ENCODE results near the gene SCYGR1. TPM values are rescaled to one million over a fixed set of nuclear protein-coding genes. Genes with fewer than 3 reads are reported as not detected.
"Not testable (repeated sequence)": the region's sequence is repeated elsewhere in the genome, so short reads cannot be mapped to it uniquely, and the experiment has no call there.

Gene SCYGR1
- total RNA-seq, 4 donors from 2014 or later, result not detected

DNA sequence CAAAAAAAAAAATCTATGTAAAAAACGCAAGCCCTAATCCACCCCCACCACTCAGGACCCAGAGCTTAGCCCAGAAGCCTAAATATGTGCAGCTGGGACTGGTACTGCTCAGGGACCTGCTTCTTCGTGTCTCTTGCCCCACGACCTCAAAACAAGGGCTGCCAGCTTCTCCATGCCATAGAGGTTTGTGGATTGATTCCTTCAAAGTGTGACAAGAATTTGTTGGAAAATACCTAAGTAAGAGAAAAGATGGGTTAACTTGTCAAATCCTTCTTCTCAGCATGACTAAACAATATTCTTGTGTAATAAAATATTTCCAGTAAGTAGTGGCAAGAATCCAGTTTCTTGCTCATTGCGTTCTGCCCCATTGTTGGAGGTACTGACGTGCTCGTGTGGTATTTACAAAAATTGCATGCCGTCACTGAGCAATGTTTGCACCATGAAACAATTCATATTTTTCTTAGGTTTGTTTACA, 825 bp upstream of the SCYGR1 start:
- TF ChIP-seq, protein P1, sequence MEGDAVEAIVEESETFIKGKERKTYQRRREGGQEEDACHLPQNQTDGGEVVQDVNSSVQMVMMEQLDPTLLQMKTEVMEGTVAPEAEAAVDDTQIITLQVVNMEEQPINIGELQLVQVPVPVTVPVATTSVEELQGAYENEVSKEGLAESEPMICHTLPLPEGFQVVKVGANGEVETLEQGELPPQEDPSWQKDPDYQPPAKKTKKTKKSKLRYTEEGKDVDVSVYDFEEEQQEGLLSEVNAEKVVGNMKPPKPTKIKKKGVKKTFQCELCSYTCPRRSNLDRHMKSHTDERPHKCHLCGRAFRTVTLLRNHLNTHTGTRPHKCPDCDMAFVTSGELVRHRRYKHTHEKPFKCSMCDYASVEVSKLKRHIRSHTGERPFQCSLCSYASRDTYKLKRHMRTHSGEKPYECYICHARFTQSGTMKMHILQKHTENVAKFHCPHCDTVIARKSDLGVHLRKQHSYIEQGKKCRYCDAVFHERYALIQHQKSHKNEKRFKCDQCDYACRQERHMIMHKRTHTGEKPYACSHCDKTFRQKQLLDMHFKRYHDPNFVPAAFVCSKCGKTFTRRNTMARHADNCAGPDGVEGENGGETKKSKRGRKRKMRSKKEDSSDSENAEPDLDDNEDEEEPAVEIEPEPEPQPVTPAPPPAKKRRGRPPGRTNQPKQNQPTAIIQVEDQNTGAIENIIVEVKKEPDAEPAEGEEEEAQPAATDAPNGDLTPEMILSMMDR (IDR thresholded peaks at IDR 0.05), result no peak
- no peak for TF ChIP-seq POLR2A (IDR thresholded peaks at IDR 0.05)
- DNase-seq, result no peak
- H3K36me3 ChIP-seq, result no peaks in the 10 kb centered on the region
- no peaks in the 10 kb centered on the region for H3K9me3 ChIP-seq
- H3K4me1 ChIP-seq, result no peaks in the 10 kb centered on the region
- 75 to 94% methylated on average over 7 of the region's 7 CpGs for WGBS, 2 donors
- intact Hi-C loops (cut with DNase I), result no loop called here
- H3K27ac ChIP-seq, result no peak overlapping the region
- no peak overlapping the region for H3K4me3 ChIP-seq (replicated peaks in 1 of 3)
- no peaks in the 10 kb centered on the region for H3K27me3 ChIP-seq

DNA sequence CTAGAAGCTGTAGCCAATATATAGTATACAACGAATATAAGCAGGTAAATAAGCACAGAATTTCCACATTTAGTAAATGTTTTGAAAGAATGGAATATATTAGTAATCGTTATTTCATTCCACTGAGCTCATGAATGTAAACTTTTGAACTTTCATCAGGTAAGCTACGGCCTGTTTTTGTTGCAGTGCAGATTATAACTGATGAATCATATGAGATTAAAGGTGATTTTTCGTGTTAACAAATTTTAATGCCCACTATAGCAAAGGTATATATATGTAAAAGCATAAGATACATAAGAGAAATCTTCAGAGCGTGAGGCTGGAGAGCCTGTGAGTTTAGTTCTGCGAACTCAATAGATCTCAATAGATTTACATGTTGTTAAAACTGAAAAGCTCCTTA, 1.1 kb downstream of the SCYGR1 start:
- Histone ChIP-seq H3K4me1 (no peaks in the 10 kb centered on the region), H3K9me3 (no peaks in the 10 kb centered on the region), H3K4me3 (replicated peaks in 1 of 3) (no peak overlapping the region), H3K27me3 (no peaks in the 10 kb centered on the region), H3K27ac (no peak overlapping the region), H3K36me3 (no peaks in the 10 kb centered on the region)
- TF ChIP-seq, protein P1 (IDR thresholded peaks at IDR 0.05), result no peak
- no peak for TF ChIP-seq POLR2A (IDR thresholded peaks at IDR 0.05)
- DNase-seq, result no peak
- intact Hi-C loops (cut with DNase I), result no loop called here
- WGBS, 2 donors, result 81 to 87% methylated on average over 6 of the region's 6 CpGs

DNA sequence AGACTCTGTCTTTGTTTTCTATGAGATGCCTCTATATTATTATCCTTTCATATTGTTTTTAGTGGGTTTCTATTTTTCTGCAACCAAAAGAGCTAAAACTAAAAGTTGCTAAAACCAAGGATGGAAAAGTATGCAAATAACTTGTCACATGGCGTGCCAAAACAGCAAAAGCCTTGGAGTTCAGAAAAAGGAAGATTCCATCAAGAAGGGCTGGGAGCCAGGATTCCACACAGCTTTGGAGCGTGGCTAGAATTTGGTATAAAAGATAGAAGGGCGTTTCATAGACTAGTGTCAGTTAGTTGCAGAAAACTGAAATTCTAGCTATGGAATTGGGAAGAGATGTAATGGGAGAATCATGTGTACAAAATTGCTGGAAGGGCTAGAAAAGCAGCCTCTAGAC, 4.1 kb downstream of the SCYGR1 start:
- Histone ChIP-seq H3K36me3 (no peaks in the 10 kb centered on the region), H3K27me3 (no peaks in the 10 kb centered on the region), H3K4me1 (no peaks in the 10 kb centered on the region), H3K4me3 (replicated peaks in 1 of 3) (no peak overlapping the region), H3K27ac (no peak overlapping the region), H3K9me3 (no peaks in the 10 kb centered on the region)
- TF ChIP-seq, protein P1 (IDR thresholded peaks at IDR 0.05), result no peak
- TF ChIP-seq POLR2A (IDR thresholded peaks at IDR 0.05), result no peak
- DNase-seq, result no peak
- 68 to 78% methylated on average over 3 of the region's 3 CpGs for WGBS, 2 donors
- intact Hi-C loops (cut with DNase I), result no loop called here

DNA sequence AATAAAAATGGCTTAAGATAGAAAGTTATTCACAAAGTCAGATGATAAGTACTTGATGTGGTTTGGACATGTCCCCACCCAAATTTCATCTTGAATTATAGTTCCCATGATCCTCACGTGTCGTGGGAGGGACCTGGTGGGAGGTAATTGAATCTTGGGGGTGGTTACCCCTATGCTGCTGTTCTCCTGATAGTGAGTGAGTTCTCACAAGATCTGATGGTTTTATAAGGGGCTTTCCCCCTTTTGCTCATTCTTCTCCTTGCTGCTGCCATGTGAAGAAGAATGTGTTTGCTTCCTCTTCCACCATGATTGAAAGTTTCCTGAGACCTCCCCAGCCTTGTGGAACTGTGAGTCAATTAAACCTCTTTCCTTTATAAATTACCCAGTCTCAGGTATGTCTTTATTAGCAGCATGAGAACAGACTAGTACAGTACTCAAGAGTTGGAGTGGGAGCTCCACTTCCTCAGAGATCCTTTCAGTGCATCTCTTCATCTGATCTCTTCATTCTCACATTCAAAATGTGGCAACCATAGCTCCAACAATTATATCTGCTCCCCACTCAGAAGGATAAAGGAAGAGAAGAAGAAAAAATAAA, 5.4 kb downstream of the SCYGR1 start:
- H3K27me3 ChIP-seq; H3K9me3 ChIP-seq; H3K27ac ChIP-seq; H3K36me3 ChIP-seq; H3K4me1 ChIP-seq; DNase-seq; intact Hi-C loops (cut with DNase I); H3K4me3 ChIP-seq (replicated peaks in 1 of 3): not testable (repeated sequence)
- 90 to 93% methylated on average over 2 of the region's 2 CpGs for WGBS, 2 donors

DNA sequence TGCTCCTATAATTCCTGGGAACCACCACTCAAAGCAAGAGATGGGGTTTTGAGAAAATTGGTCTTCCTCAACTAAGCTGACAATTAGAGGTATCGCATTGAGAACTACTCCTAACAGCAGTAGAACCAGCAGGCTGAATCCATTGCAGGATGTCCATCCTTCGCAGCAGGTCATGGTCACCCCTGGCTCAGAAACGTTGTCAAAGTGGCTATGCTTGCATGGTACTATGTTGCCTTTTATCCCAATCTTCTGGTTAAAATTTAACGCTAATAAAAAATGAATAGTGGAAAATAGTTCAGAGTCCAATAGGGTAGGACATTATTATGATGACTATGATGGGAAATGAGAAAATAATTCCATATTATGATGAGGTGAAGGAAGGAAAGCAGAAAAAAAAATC, 8.7 kb downstream of the SCYGR1 start, which contains the start of gene TM4SF20:
TM4SF20 (minus strand) TSS at position 212 of the 400 bp plus-strand sequence; CDS start at position 174, 38 bp downstream.
- no peaks in the 10 kb centered on the region for H3K36me3 ChIP-seq

More for the DNA sequence above, 8.7 kb downstream of the SCYGR1 start, which contains the start of gene TM4SF20:
- TF ChIP-seq, protein P1 (IDR thresholded peaks at IDR 0.05), result no peak
- no peak for TF ChIP-seq POLR2A (IDR thresholded peaks at IDR 0.05)
- H3K9me3 ChIP-seq, result no peaks in the 10 kb centered on the region
- no peak for DNase-seq
- no peaks in the 10 kb centered on the region for H3K27me3 ChIP-seq
- 89 to 95% methylated on average over 4 of the region's 4 CpGs for WGBS, 2 donors
- no peaks in the 10 kb centered on the region for H3K4me1 ChIP-seq
- intact Hi-C loops (cut with DNase I), result no loop called here
- H3K4me3 ChIP-seq (replicated peaks in 1 of 3), result no peak within 1 kb of the TSS
- no peak within 1 kb of the TSS for H3K27ac ChIP-seq

Measured in thyroid gland (tissue), 4 donors.